GM13977 (cell line): Measurements from ENCODE around the gene UBASH3A.

Experiments used
- DNase-seq: peaks from one replicate; pipeline ENCODE4 v3.0.0; 2012; ENCODE audit warnings: low spot score
- CTCF ChIP-seq: IDR thresholded peaks from 2 replicates; pipeline ENCODE4 v1.5.1; 2012; ENCODE audit warnings: mild to moderate bottlenecking, control low read depth; ENCODE audit not compliant: insufficient read depth; ENCODE audit errors: extremely low read depth, missing control alignments
- in situ Hi-C: fragments of 300-500 bp; cut with MboI; formaldehyde crosslinking; loops from one replicate; pipeline ENCODE4 v1.12.0; 2022; ENCODE audit warnings: low sequenced_read_pairs, low pct_unique_long_range_greater_than_20kb, mixed read lengths, inconsistent platforms; ENCODE audit not compliant: unreplicated experiment

The UBASH3A gene

GRCh38 chr21:42392731-42393442, 10.8 kb upstream of the UBASH3A start:
- TF ChIP-seq CTCF, result no peak
- in situ Hi-C loops, result loop anchor here (10.0 kb wide), 1 partner anchor 52 kb away; no protein-coding TSS in a partner anchor
- DNase-seq, result peak; percentile 74

GRCh38 chr21:42393443-42393950, 10.2 kb upstream of the UBASH3A start:
- DNase-seq, result no peak
- in situ Hi-C loops, result loop anchor here (10.0 kb wide), 1 partner anchor 51 kb away; no protein-coding TSS in a partner anchor
- no peak for TF ChIP-seq CTCF

GRCh38 chr21:42395302-42395701, 8.4 kb upstream of the UBASH3A start:
- no peak for TF ChIP-seq CTCF
- in situ Hi-C loops, result loop anchor here (10.0 kb wide), 1 partner anchor 49 kb away; no protein-coding TSS in a partner anchor
- no peak for DNase-seq

- in situ Hi-C loops, result loop anchor here (10.0 kb wide), 1 partner anchor 49 kb away; no protein-coding TSS in a partner anchor
- no peak for DNase-seq
Observed at GRCh38 chr21:42395905-42396651, 7.6 kb upstream of the UBASH3A start, which contains the start of gene TMPRSS3. Gene TMPRSS3 (minus strand): TSS chr21:42396052. CDS start chr21:42395417, 635 bp downstream.

GRCh38 chr21:42396799-42397745, 6.6 kb upstream of the UBASH3A start:
- TF ChIP-seq CTCF, result no peak
- DNase-seq, result no peak
- in situ Hi-C loops, result loop anchor here (10.0 kb wide), 1 partner anchor 48 kb away; no protein-coding TSS in a partner anchor

More at GRCh38 chr21:42395905-42396651, 7.6 kb upstream of the UBASH3A start, which contains the start of gene TMPRSS3:
- TF ChIP-seq CTCF, result no peak
